ENCODE data around the gene SHISA9.

SHISA9 gene

GRCh38 chr16:13168091-13168572 lies 266.7 kb downstream of the SHISA9 start:
- H3K4me3 ChIP-seq: no peak overlapping the region
- no peaks in the 10 kb centered on the region for H4K20me1 ChIP-seq
- no peak overlapping the region for H3K27ac ChIP-seq

DNA sequence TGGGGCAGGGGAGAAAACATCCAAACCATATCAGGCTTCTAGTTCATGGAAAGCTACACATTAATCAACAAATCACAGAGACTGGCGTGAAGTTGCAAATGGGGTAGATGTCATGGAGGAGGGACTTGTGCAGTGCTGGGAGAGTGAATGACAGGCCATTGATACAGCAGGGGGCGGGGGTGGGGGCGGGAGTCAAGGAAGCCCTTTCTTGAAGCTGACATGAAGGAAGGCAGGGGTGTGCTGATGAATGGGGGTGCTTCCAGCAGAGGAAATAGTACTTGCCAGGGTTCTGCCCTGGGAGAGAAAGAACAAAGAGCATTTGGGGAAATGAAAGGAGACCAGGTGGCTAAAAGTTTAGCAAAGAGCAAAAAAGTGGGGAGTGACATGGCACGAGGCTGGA lies 269.9 kb downstream of the SHISA9 start:
- Histone ChIP-seq H3K4me2 (no peak overlapping the region), H3K9me3 (no peaks in the 10 kb centered on the region), H3K36me3 (no peaks in the 10 kb centered on the region), H4K20me1 (no peaks in the 10 kb centered on the region), H3K9ac (no peak overlapping the region), H3K27me3 (no peaks in the 10 kb centered on the region), H3K27ac (no peak overlapping the region), H3K4me1 (no peaks in the 10 kb centered on the region), H3K4me3 (no peak overlapping the region)
- no peak for TF ChIP-seq Cebpa-rat (IDR thresholded peaks at IDR 0.05)

More at GRCh38 chr16:13168091-13168572, 266.7 kb downstream of the SHISA9 start:
- Histone ChIP-seq H3K27me3 (no peaks in the 10 kb centered on the region), H3K4me1 (no peaks in the 10 kb centered on the region), H3K9me3 (no peaks in the 10 kb centered on the region), H3K9ac (no peak overlapping the region), H3K36me3 (no peaks in the 10 kb centered on the region), H3K4me2 (no peak overlapping the region)
- TF ChIP-seq Cebpa-rat (IDR thresholded peaks at IDR 0.05): no peak

DNA sequence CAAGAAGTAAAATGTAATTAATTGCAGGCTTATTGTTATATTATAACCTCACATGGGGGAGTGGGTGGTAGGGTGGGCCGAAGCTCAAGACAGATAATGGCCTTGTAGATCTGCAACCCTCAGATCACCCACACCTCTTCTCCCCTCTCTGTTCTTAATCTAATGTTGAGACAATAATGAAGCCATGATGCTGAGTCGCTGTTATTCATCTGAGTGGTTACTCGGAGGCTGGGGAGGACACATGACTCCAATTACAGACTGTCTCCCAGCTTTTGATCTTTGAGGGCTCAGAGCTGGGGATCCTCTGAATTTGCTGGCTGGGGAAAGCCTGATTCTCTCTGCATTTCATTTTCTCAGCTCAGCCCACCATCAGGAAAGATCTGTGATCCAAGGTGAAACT lies 275.3 kb downstream of the SHISA9 start:
- H3K4me1 ChIP-seq: no peaks in the 10 kb centered on the region
- no peaks in the 10 kb centered on the region for H3K27me3 ChIP-seq
- H3K36me3 ChIP-seq: no peaks in the 10 kb centered on the region
- no peaks in the 10 kb centered on the region for H3K9me3 ChIP-seq
- no peaks in the 10 kb centered on the region for H4K20me1 ChIP-seq
- H3K4me2 ChIP-seq: no peak overlapping the region
- TF ChIP-seq Cebpa-rat (IDR thresholded peaks at IDR 0.05): no peak
- no peak overlapping the region for H3K27ac ChIP-seq
- H3K9ac ChIP-seq: no peak overlapping the region
- H3K4me3 ChIP-seq: no peak overlapping the region

DNA sequence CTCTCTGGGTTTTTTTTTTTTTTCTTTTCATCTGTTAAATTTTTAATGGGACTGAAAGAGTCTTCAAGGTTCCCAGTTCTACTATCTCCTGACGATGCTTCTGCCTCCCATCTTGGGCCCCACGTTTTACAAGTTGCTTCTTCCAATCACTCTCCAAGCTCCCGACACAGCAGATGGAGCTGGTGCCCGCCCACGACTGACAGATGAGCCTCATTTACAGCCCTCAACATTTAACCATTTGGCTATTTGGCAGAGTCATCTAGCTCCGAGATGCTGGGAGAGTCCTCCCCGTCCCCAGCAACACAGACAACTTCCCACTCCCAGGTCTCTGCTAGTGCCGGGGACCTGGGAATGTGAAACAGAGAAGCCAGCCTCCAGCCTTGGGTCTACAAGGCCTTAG lies 276.9 kb downstream of the SHISA9 start:
- Histone ChIP-seq H3K4me1 (no peaks in the 10 kb centered on the region), H3K9me3 (no peaks in the 10 kb centered on the region), H4K20me1 (no peaks in the 10 kb centered on the region), H3K36me3 (no peaks in the 10 kb centered on the region), H3K9ac (no peak overlapping the region), H3K27me3 (no peaks in the 10 kb centered on the region), H3K4me3 (no peak overlapping the region), H3K4me2 (no peak overlapping the region), H3K27ac (no peak overlapping the region)
- TF ChIP-seq Cebpa-rat (IDR thresholded peaks at IDR 0.05): no peak

GRCh38 chr16:13181432-13181831 lies 280.0 kb downstream of the SHISA9 start:
- TF ChIP-seq Cebpa-rat (IDR thresholded peaks at IDR 0.05): no peak
- Histone ChIP-seq H3K27ac (no peak overlapping the region), H3K4me3 (no peak overlapping the region), H3K4me1 (no peaks in the 10 kb centered on the region), H3K9ac (no peak overlapping the region), H3K4me2 (no peak overlapping the region), H3K9me3 (no peaks in the 10 kb centered on the region), H3K36me3 (no peaks in the 10 kb centered on the region), H3K27me3 (no peaks in the 10 kb centered on the region), H4K20me1 (no peaks in the 10 kb centered on the region)

GRCh38 chr16:13186813-13187212 lies 285.4 kb downstream of the SHISA9 start:
- Histone ChIP-seq H3K9me3 (no peaks in the 10 kb centered on the region), H3K36me3 (no peaks in the 10 kb centered on the region), H3K4me2 (no peak overlapping the region), H3K4me3 (no peak overlapping the region), H3K9ac (no peak overlapping the region), H3K4me1 (no peaks in the 10 kb centered on the region), H3K27me3 (no peaks in the 10 kb centered on the region), H3K27ac (no peak overlapping the region), H4K20me1 (no peaks in the 10 kb centered on the region)
- TF ChIP-seq Cebpa-rat (IDR thresholded peaks at IDR 0.05): no peak

GRCh38 chr16:13189250-13189649 lies 287.9 kb downstream of the SHISA9 start:
- Histone ChIP-seq H3K4me3 (no peak overlapping the region), H3K36me3 (no peaks in the 10 kb centered on the region), H3K4me2 (no peak overlapping the region), H3K4me1 (no peaks in the 10 kb centered on the region), H3K9me3 (no peaks in the 10 kb centered on the region), H3K27ac (no peak overlapping the region), H3K9ac (no peak overlapping the region), H4K20me1 (no peaks in the 10 kb centered on the region), H3K27me3 (no peaks in the 10 kb centered on the region)
- TF ChIP-seq Cebpa-rat (IDR thresholded peaks at IDR 0.05): no peak

- H3K4me2 ChIP-seq: no peak overlapping the region
- no peaks in the 10 kb centered on the region for H3K36me3 ChIP-seq
- H3K9ac ChIP-seq: no peak overlapping the region
- no peaks in the 10 kb centered on the region for H3K9me3 ChIP-seq
- H3K27me3 ChIP-seq: no peaks in the 10 kb centered on the region
- no peaks in the 10 kb centered on the region for H3K4me1 ChIP-seq
- H4K20me1 ChIP-seq: no peaks in the 10 kb centered on the region
- H3K27ac ChIP-seq: no peak overlapping the region
- TF ChIP-seq Cebpa-rat (IDR thresholded peaks at IDR 0.05): no peak
- no peak overlapping the region for H3K4me3 ChIP-seq
These were observed 292.3 kb downstream of the SHISA9 start for GRCh38 chr16:13193721-13194120.

DNA sequence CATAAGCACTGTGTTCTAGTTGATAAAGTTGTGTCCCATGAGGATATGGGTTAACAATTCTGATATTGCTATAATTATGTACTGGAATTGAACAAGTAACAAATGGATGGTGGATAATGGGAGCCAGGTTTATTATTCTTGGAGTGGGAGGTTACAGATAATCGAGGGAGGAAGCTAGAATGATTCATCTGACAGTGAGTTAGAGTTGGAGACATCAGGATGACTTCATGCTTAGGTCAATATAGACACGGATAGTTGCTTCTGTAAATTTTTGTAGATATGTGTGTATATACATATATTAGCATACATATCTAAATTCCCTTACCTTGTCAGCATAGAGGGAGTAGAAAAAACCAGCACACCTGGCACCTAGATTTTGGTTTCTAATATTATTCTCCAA lies 293.4 kb downstream of the SHISA9 start:
- H3K4me1 ChIP-seq: no peaks in the 10 kb centered on the region
- no peak for TF ChIP-seq Cebpa-rat (IDR thresholded peaks at IDR 0.05)
- no peaks in the 10 kb centered on the region for H3K27me3 ChIP-seq

DNA sequence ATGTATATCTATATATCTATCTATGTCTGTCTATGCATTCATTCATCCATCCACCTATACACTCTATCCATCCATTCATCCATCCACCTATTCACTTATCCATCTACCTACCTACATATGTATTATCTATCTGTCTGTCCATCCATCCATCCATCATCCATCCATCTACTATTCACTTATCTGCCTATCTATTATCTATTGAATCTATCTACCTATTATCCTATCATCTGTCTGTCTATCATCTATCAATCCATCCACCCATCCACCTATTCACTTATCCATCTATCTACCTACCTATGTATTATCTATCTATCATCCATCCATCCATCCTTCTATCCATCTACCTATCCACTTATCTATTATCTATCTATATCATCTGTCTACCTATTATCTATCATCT lies 302.3 kb downstream of the SHISA9 start:
- Histone ChIP-seq H3K4me3 (no peak overlapping the region), H3K27me3 (no peaks in the 10 kb centered on the region), H3K4me2 (no peak overlapping the region), H4K20me1 (no peaks in the 10 kb centered on the region), H3K4me1 (no peaks in the 10 kb centered on the region), H3K36me3 (no peaks in the 10 kb centered on the region), H3K9me3 (no peaks in the 10 kb centered on the region), H3K9ac (no peak overlapping the region), H3K27ac (no peak overlapping the region)
- TF ChIP-seq Cebpa-rat (IDR thresholded peaks at IDR 0.05): no peak

More for the DNA sequence above, 293.4 kb downstream of the SHISA9 start:
- Histone ChIP-seq H3K4me2 (no peak overlapping the region), H3K36me3 (no peaks in the 10 kb centered on the region), H3K9me3 (no peaks in the 10 kb centered on the region), H3K9ac (no peak overlapping the region), H3K4me3 (no peak overlapping the region), H3K27ac (no peak overlapping the region), H4K20me1 (no peaks in the 10 kb centered on the region)

DNA sequence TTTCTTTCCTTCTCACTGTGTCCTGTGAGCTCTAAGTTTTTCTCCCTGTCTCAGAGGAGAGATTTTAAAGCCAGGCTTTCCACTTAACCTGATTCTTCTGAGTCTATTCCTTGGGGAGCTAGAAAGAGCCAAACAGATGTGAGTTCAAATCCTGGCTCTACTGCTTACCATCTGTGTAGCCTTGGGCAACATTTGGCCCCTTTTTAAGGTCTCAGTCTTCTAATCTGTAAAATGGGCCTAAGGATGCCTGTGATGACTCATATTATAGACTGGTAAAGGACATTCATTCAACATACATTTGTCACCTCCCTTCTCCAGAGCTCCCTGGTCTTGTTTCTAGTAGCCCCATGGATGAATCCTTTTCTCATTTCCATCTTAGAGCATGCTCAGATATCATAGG lies 304.0 kb downstream of the SHISA9 start:
- no peak overlapping the region for H3K27ac ChIP-seq
- no peak for TF ChIP-seq Cebpa-rat (IDR thresholded peaks at IDR 0.05)

More for the DNA sequence above, 304.0 kb downstream of the SHISA9 start:
- no peaks in the 10 kb centered on the region for H3K27me3 ChIP-seq
- H3K36me3 ChIP-seq: no peaks in the 10 kb centered on the region
- no peaks in the 10 kb centered on the region for H4K20me1 ChIP-seq
- no peaks in the 10 kb centered on the region for H3K4me1 ChIP-seq
- H3K4me3 ChIP-seq: no peak overlapping the region
- H3K4me2 ChIP-seq: no peak overlapping the region
- no peaks in the 10 kb centered on the region for H3K9me3 ChIP-seq
- no peak overlapping the region for H3K9ac ChIP-seq
